SU-DHL-6 (cell line): ENCODE data around the gene HAUS7.

Experiments used
- H2AFZ ChIP-seq: fragments of 200-600 bp; sonication (generic); 2 replicates; pipeline ENCODE4 v1.6.1; 2014; ENCODE audit warnings: low read depth, mild to moderate bottlenecking, moderate library complexity, mixed read lengths, antibody characterized with exemption, low read length; ENCODE audit not compliant: severe bottlenecking
- H3F3A ChIP-seq: fragments of 200-600 bp; shearing (Covaris generic); 2 replicates; pipeline ENCODE4 v1.6.0; 2016; ENCODE audit warnings: antibody characterized with exemption, mild to moderate bottlenecking; ENCODE audit not compliant: insufficient read depth
- H3K27ac ChIP-seq: fragments of 200-600 bp; sonication (generic); 2 replicates; pipeline ENCODE4 v1.5.1; 2016; ENCODE audit warnings: low read depth, mild to moderate bottlenecking, low read length, moderate library complexity, mixed read lengths
- H3K27me3 ChIP-seq: fragments of 200-600 bp; sonication (generic), shearing (Covaris generic); 2 replicates; pipeline ENCODE4 v1.6.0; 2014; ENCODE audit warnings: mild to moderate bottlenecking, low read length
- H3K36me3 ChIP-seq: fragments of 200-600 bp; sonication (generic); 2 replicates; pipeline ENCODE4 v1.6.1; 2014; ENCODE audit warnings: mild to moderate bottlenecking, low read length, mixed read lengths
- H3K4me2 ChIP-seq: fragments of 300-600, 200-600 bp; shearing (Covaris generic), sonication (generic); 2 replicates; pipeline ENCODE4 v1.6.0; 2014; ENCODE audit warnings: low read length, low read depth, mild to moderate bottlenecking; ENCODE audit not compliant: poor library complexity, severe bottlenecking
- H3K4me3 ChIP-seq: fragments of 200-600 bp; sonication (generic); 2 replicates; pipeline ENCODE4 v1.5.1; 2014; ENCODE audit warnings: antibody characterized with exemption, low read length, mild to moderate bottlenecking, mixed read lengths; ENCODE audit not compliant: insufficient read depth, poor library complexity, severe bottlenecking
- H3K79me2 ChIP-seq: fragments of 200-600 bp; sonication (generic); 2 replicates; pipeline ENCODE4 v1.6.1; 2014; ENCODE audit warnings: mild to moderate bottlenecking, low read length, moderate library complexity; ENCODE audit not compliant: insufficient read depth
- H3K9ac ChIP-seq: fragments of 200-600 bp; sonication (generic); 2 replicates; pipeline ENCODE4 v1.7.0; 2014; ENCODE audit warnings: mild to moderate bottlenecking, low read length
- H3K9me2 ChIP-seq: fragments of 200-600 bp; sonication (generic); replicated peaks from 2 replicates; pipeline ENCODE4 v1.6.1; 2014; ENCODE audit warnings: low read length; ENCODE audit not compliant: insufficient read depth
- H3K9me3 ChIP-seq: fragments of 200-600 bp; sonication (generic); 2 replicates; pipeline ENCODE4 v1.6.1; 2014; ENCODE audit warnings: low read length, mixed read lengths; ENCODE audit not compliant: insufficient read depth
- H4K20me1 ChIP-seq: fragments of 200-600 bp; sonication (generic); 2 replicates; pipeline ENCODE4 v1.6.1; 2014; ENCODE audit warnings: low read depth, mild to moderate bottlenecking, antibody characterized with exemption, low read length, moderate library complexity, mixed read lengths
- EZH2phosphoT487 ChIP-seq: fragments of 200-600 bp; sonication (generic), shearing (Covaris generic); conservative IDR thresholded peaks from 2 replicates; pipeline ENCODE4 v1.6.1; 2018; ENCODE audit warnings: mild to moderate bottlenecking, antibody characterized with exemption, low read length, moderate library complexity, mixed read lengths
- TF ChIP-seq, protein P1 (sequence below): fragments of 200-600 bp; sonication (generic); IDR thresholded peaks from one replicate; pipeline ENCODE4 v1.5.1; 2017; ENCODE audit warnings: antibody characterized with exemption, mild to moderate bottlenecking, low read length, moderate library complexity; ENCODE audit not compliant: insufficient read depth, poor library complexity, severe bottlenecking

HAUS7 gene

GRCh38 chrX:153494061-153494460 is 23.7 kb upstream of the HAUS7 start:
- TF ChIP-seq EZH2phosphoT487 = no peak
- TF ChIP-seq, protein P1, sequence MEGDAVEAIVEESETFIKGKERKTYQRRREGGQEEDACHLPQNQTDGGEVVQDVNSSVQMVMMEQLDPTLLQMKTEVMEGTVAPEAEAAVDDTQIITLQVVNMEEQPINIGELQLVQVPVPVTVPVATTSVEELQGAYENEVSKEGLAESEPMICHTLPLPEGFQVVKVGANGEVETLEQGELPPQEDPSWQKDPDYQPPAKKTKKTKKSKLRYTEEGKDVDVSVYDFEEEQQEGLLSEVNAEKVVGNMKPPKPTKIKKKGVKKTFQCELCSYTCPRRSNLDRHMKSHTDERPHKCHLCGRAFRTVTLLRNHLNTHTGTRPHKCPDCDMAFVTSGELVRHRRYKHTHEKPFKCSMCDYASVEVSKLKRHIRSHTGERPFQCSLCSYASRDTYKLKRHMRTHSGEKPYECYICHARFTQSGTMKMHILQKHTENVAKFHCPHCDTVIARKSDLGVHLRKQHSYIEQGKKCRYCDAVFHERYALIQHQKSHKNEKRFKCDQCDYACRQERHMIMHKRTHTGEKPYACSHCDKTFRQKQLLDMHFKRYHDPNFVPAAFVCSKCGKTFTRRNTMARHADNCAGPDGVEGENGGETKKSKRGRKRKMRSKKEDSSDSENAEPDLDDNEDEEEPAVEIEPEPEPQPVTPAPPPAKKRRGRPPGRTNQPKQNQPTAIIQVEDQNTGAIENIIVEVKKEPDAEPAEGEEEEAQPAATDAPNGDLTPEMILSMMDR = no peak
- H3F3A ChIP-seq = no peaks in the 10 kb centered on the region

GRCh38 chrX:153493085-153493484 is 22.7 kb upstream of the HAUS7 start:
- TF ChIP-seq, protein P1 = no peak
- TF ChIP-seq EZH2phosphoT487 = no peak
- H3K36me3 ChIP-seq = no peaks in the 10 kb centered on the region
- no peaks in the 10 kb centered on the region for H4K20me1 ChIP-seq
- H3F3A ChIP-seq = no peaks in the 10 kb centered on the region
- no peak overlapping the region for H2AFZ ChIP-seq
- no peak overlapping the region for H3K27ac ChIP-seq
- no peak overlapping the region for H3K9ac ChIP-seq
- H3K4me3 ChIP-seq = no peak overlapping the region
- no peaks in the 10 kb centered on the region for H3K9me3 ChIP-seq
- no peak overlapping the region for H3K4me2 ChIP-seq
- no peaks in the 10 kb centered on the region for H3K79me2 ChIP-seq
- no peaks in the 10 kb centered on the region for H3K9me2 ChIP-seq
- no peaks in the 10 kb centered on the region for H3K27me3 ChIP-seq

More at GRCh38 chrX:153494061-153494460, 23.7 kb upstream of the HAUS7 start:
- H3K79me2 ChIP-seq = no peaks in the 10 kb centered on the region
- no peaks in the 10 kb centered on the region for H3K9me2 ChIP-seq
- H3K4me2 ChIP-seq = no peak overlapping the region
- H3K4me3 ChIP-seq = no peak overlapping the region
- H3K27ac ChIP-seq = no peak overlapping the region
- no peaks in the 10 kb centered on the region for H3K27me3 ChIP-seq
- no peaks in the 10 kb centered on the region for H4K20me1 ChIP-seq
- H3K9me3 ChIP-seq = no peaks in the 10 kb centered on the region
- no peak overlapping the region for H2AFZ ChIP-seq
- no peak overlapping the region for H3K9ac ChIP-seq
- H3K36me3 ChIP-seq = no peaks in the 10 kb centered on the region

- no peaks in the 10 kb centered on the region for H3K27me3 ChIP-seq
- H3K27ac ChIP-seq = no peak overlapping the region
- H3K4me2 ChIP-seq = no peak overlapping the region
- no peaks in the 10 kb centered on the region for H3F3A ChIP-seq
- H3K9me2 ChIP-seq = no peaks in the 10 kb centered on the region
- no peaks in the 10 kb centered on the region for H4K20me1 ChIP-seq
- H3K36me3 ChIP-seq = no peaks in the 10 kb centered on the region
- H2AFZ ChIP-seq = no peak overlapping the region
- H3K9me3 ChIP-seq = no peaks in the 10 kb centered on the region
- H3K4me3 ChIP-seq = no peak overlapping the region
- H3K9ac ChIP-seq = no peak overlapping the region
- TF ChIP-seq, protein P1 = no peak
- no peak for TF ChIP-seq EZH2phosphoT487
- no peaks in the 10 kb centered on the region for H3K79me2 ChIP-seq
Observed at GRCh38 chrX:153492543-153492942, 22.2 kb upstream of the HAUS7 start.
